ENCODE results near the gene DGKE.

DGKE gene

DNA sequence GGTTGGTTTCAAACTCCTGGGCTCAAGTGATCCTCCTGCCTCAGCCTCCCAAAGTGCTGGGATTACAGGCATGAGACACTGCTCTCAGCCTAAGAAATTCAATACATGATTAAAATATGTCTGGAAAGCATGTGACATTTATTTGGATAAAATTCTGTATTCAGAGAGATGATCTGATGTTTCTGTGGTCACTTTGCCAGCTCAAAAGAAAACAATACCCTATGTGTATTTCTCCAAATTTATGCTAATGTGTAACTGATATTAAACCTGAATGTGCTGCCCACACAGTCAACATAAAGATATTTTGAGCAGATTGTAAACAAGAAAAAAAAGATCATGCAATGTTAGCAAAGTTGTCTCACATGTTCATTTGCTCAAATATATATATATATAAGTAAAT lies 16.9 kb upstream of the DGKE start:
- no peak for DNase-seq

GRCh38 chr17:56819030-56819429 lies 14.9 kb upstream of the DGKE start:
- no peak for DNase-seq

DNA sequence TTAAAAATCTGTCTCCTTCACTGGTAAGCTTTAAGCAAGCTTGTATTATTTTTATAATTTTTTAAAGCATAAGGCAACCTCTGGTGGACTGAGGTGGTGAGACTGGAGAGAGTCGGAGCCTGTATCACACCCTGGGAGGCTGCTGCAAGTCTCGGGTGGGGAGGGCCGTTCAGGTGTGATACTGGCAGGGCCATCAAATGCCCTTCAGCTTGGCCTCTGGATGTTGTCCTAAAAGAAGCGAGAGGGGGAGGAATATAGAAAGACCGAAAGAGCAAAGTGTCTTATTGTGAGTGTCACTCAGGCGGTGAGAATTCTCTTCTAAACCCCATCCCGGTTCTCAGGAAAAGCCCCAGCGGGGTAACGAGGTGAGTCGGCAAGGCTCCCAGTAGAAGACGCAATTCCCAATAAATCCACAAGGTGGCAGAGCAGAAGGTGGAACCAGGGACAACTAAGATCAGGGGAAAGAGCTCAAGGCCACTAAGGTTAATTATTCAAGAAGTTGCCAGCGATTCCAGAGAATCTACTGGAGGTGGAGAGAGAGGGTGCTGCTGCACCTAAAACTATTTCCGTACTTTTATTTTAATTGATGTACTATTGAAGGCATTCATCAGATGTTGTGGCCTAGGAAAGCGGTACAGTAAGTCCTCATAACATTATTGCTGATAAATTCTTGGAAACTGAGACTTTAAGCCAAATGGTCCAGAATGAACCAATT lies 14.4 kb upstream of the DGKE start:
- DNase-seq = peak; percentile 28 to 72

DNA sequence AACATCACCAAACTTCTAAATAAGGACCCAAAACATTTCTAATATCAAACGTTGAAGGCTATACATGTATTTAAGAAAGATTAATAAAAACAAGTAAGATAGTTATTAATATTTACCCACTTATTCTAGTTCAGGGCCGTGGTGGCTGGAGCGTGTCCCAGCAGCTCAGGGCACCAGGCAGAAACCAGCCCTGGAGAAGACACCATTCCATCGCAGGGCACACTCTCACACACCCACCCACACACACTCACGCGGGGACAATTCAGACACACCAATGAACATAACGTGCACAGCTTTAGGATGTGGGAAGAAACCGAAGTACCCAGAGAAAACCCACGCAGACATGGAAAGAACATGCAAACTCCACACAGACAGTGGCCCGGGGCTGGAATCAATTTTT lies 13.7 kb upstream of the DGKE start:
- DNase-seq = no peak

DNA sequence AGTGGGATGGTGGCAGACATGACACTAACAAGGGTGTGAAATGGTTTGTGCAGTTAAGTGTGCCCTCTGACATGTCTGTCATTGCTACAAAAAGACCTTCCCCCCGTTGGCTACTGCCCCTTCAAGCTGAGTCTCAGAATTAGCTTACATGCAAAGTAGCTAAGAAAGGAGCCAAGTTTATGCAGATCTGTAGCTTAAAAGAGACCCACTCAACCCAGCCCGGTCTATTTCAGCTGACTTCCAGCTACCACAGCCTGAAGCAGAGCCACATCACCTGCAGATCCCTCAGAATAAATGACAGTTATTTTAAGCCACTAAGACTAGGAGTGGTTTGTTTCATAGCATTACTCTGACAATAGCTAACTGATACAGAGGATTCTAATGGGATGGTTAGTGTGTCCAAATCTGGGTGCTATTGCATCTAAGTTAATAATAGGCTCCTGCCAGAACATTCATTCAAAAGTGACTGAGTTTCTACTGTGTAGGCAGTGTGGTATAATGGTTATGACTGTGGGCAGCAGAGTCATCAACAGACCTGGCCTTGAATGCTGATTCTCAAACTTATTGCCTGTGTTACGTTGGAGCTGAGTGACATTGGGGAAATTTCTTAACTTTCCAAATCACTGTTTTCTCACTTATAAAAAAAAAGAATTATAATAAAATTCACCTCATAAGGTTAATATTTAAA lies 12.0 kb upstream of the DGKE start:
- no peak for DNase-seq

- no peak for DNase-seq
These were observed 11.2 kb upstream of the DGKE start for GRCh38 chr17:56822725-56823124.

- no peak for DNase-seq
These were observed 10.1 kb upstream of the DGKE start for GRCh38 chr17:56823848-56824247.

DNA sequence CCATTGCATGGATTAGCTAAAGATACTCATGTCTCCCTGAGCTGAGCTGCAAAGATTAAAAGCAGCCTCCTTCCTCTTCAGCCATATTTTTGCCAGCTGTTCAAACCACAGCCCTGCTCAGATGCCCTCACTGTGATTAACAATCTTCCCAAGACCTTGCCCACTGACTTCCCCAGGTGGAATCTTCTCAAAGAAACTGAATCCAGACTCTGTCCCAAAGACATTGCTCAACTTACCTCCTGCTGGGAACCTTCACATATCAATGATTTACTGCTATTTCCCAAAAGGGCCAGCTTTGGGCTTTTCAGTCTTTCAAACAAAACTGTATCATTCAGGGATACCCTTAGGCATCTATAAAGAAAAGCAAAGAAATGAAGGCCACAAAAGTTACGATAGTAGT lies 9.4 kb upstream of the DGKE start:
- no peak for DNase-seq

GRCh38 chr17:56826611-56827414 lies 7.1 kb upstream of the DGKE start:
- DNase-seq = no peak

GRCh38 chr17:56830726-56831368 lies 3.1 kb upstream of the DGKE start:
- DNase-seq = no peak

DNA sequence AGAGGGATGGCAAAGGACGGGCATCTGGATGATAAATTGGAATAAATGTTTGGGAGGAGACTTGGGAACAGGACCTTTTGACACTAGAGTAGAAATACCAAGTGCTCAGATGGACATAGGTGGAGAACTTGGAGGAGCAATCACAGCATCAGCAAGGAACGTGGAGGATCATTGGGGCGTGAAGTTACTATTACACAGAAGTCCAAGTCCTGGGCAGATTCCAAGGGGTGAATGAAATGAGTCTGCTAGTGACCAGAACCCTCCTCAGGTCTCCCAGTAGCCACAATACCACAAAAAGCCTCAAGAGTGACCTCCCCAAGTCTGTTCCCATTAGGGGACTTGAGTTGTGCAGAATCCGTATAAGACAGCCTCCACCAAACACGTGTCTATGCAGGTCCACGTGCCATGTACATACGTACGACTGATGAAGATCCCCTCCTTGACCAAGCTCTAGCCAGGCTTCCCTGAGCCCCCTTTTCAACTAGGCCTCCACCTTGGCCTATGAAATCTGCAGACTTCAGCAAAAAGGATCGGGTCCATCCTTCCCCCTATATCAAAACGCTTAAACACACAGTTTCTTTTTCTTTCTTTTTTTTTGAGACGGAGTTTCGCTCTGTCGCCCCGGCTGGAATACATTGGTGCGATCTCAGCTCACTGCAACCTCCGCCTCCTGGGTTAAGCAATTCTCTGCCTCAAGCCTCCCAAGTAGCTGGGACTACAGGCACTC lies 2.4 kb upstream of the DGKE start:
- DNase-seq = no peak

- DNase-seq = no peak
These were observed 1.5 kb upstream of the DGKE start for GRCh38 chr17:56832446-56832845.

DNA sequence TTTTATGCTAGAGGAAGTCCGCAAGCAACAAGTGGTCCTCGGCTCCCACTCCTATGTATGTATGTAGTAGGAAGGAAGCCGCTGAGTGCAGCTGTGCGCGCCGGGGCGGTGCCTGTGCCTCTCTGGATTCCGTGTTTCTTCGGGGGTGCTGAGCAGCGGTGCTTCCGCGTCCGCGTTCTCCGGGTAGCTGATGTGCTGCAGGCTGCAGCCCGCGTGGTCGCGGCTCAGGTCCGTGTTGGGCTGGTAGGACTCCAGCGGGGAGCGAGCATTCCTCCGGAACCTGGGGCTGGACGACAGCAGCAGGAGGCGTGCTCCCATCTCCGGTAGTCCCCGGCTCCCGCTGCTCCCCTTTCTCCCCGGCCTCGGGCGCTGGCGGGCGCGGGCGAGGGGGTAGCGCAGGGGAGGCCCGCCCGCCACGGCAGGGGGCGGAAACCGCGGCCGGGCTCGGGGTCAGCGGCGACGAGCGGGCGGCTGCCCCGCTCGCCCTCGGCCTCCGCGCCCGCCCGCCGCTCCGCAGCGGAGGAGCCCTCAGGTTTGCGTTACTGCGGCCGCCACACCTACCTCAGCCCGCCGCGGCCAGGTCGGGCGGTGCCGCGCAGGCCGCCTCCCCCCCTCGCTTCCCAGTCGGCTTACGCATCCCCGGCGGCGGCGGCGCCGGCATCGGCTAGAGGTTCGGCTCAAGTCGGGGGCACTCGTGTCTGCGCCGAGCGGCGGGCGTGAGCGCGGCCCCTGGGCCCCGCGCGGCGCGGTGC lies 718 bp upstream of the DGKE start:
- peak in 1 of 2 experiments; percentile 33 for DNase-seq

GRCh38 chr17:56834380-56835263 lies 671 bp downstream of the DGKE start:
- peak in 1 of 2 experiments; percentile 30 for DNase-seq

DNA sequence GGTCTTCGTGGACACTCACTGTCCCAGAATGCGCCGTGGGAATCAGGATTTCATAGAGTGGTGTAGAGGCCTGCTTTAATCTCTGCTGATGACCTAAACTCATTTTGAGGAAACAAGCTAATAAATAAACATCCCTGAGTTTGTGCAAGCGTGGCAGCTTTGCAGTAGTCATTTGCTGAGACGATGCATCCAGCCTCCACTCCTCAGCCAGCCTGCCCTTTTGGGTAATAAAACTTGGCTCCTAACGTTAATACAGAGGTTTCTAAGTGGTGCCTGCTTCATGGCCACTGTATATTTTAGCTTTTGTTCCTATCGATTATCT lies 1.3 kb downstream of the DGKE start:
- no peak for DNase-seq

- DNase-seq = no peak
These were observed 4.7 kb downstream of the DGKE start for GRCh38 chr17:56838687-56839086.

DNA sequence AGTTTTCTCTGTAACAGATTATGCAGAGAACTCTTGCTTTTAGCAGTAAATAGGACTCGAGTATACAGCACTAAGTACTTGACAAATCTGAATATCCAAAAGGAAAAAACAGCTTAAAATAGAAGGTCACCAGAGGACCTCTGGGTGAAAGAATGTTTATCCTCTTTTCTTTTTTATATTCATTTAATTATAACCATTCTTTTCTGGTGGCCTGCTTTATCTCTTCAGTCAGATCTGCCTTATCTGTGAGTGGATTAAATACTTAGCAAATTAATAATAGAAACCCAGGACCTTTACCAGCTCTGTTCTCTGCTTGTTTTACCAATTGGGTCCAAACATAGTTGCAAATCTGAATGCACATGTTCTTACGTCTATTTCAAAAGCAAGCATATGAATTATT lies 8.6 kb downstream of the DGKE start:
- DNase-seq = no peak

GRCh38 chr17:56845934-56846333 lies 12.0 kb downstream of the DGKE start:
- no peak for DNase-seq

DNA sequence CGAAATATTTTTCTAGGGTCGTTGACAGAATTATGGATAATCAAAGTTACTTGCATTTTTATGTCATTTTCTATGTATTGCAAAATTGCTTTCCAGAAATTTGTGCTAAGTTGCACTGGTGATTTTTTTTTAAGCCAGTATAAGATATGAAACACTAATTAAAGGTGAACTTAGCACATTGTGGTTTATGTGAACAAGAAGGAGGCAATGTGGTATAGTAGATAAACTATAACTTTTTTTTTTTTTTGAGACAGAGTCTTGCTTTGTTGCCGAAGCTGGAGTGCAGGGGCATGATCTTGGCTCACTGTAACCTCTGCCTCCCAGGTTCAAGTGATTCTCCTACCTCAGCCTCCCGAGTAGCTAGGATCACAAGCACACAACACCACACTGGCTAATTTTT lies 13.2 kb downstream of the DGKE start:
- DNase-seq = no peak

DNA sequence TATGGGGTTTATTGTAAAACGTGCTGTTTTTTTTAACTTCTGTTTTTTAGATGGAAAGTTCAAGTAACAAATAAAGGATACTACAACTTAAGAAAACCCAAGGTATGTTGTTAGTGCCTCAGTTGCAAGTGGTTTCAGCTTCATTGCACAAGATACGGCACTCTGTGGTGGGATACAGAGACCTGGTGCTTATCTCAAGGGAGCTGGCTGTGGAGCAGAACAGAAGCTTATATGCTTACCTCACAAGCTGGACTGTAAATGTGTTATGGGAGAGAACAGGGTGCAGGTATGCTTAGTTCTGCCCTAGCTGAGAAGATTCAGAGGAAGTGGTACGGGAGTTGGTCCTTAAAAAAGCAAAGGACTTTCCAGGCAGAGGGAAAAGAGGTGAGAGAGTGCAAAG lies 15.2 kb downstream of the DGKE start:
- DNase-seq = no peak

DNA sequence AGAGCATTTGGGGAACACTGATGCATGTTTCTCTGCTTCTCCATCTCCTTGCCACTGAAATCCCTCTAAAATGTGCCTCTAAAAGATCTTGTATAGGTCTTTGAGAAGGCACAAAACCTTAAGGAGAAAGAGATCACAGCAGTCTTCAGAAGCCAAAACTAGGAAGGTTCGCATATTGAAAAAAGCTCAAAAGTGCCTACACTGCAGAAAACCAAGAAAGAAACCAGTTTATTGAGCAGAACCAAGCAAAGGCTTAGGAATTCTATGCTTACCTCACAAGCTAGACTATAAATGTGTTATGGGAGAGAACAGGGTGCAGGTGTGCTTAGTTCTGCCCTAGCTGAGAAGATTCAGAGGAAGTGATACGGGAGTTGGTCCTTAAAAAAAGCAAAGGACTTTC lies 16.6 kb downstream of the DGKE start:
- no peak for DNase-seq

All from NCI-H446 (cell line).